ENCODE results near the gene IQGAP3. TPM values are rescaled to one million over a fixed set of nuclear protein-coding genes. Genes with fewer than 3 reads are reported as not detected.

IQGAP3 gene
- total and polyA plus RNA-seq, 12 donors, result 0.07 to 3.8 (median 0.23) TPM

GRCh38 chr1:156492013-156492590 lies 80.3 kb downstream of the IQGAP3 start:
- 46 to 52% methylated on average over 6 of the region's 6 CpGs for WGBS, 2 donors
- ATAC-seq (no peak), DNase-seq (no peak)
- Histone ChIP-seq H3K4me3 (peak overlapping the region in 2 of 10 donors; percentile 9 to 37), H3K9me3 (no peaks in the 10 kb centered on the region), H3K27me3 (no peaks in the 10 kb centered on the region), H3K36me3 (peaks cover 0 to 31% (median 4%) of the 10 kb centered on the region in 9 donors), H3K4me1 (peaks cover 97 to 100% (median 100%) of the 10 kb centered on the region in 9 donors), H3K27ac (peak overlapping the region; percentile 46 to 100 (median 96))
- intact Hi-C loops (cut with DNase I), result loop anchor here in 1 of 10 donors (5.0 kb wide), 1 partner anchor 100 kb away; the partner anchor contains the start of gene NAXE
- TF ChIP-seq, protein P1, sequence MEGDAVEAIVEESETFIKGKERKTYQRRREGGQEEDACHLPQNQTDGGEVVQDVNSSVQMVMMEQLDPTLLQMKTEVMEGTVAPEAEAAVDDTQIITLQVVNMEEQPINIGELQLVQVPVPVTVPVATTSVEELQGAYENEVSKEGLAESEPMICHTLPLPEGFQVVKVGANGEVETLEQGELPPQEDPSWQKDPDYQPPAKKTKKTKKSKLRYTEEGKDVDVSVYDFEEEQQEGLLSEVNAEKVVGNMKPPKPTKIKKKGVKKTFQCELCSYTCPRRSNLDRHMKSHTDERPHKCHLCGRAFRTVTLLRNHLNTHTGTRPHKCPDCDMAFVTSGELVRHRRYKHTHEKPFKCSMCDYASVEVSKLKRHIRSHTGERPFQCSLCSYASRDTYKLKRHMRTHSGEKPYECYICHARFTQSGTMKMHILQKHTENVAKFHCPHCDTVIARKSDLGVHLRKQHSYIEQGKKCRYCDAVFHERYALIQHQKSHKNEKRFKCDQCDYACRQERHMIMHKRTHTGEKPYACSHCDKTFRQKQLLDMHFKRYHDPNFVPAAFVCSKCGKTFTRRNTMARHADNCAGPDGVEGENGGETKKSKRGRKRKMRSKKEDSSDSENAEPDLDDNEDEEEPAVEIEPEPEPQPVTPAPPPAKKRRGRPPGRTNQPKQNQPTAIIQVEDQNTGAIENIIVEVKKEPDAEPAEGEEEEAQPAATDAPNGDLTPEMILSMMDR (IDR thresholded peaks at IDR 0.05), result no peak

DNA sequence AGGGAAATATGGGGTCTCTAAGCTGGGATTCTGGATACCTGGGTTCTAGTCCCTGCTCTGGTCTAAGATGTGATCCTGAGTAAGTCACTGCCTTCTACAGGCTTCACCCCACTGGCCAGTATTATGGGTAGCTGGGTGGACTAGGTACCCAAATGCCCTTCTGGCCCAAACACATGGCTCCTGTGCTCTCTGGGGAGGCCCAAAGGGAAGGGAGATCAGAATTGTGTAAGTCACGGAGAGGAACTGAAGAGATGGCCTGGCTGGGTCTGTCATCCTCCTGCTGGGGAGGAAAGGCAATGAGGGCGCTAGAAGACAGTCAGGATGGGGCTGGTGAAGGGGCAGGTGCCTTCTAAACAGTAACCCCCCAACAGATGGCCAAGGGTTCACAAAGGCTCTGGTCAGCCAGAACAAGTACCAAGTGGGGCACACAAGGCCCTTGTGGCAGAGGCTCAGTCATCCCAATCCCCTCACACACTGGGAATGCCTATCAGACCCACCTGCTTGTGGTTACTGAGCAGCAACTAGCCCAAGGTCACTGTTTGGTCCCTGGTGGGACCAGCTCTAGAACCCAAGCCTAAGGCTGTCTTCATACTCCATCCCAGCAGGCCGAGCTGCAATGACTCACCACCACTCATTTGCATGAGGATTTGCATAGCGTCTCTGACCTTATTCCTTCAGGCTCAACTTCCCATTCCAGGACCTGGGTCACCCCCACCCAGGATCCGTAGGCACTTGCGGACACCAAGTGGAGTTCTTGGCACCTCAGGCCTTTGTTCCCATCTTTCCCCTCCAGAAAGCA lies 81.0 kb downstream of the IQGAP3 start:
- WGBS, 2 donors, result 62% methylated on average over 6 of the region's 6 CpGs
- peak overlapping the region; percentile 80 to 100 (median 97) for H3K27ac ChIP-seq
- intact Hi-C loops (cut with DNase I), result loop anchor here in 1 of 10 donors (5.0 kb wide), 1 partner anchor 101 kb away; the partner anchor contains the start of gene NAXE
- H3K9me3 ChIP-seq, result no peaks in the 10 kb centered on the region
- H3K4me1 ChIP-seq, result peaks cover 90 to 100% (median 99%) of the 10 kb centered on the region in 9 donors
- ATAC-seq (no peak), DNase-seq (no peak)
- H3K27me3 ChIP-seq, result no peaks in the 10 kb centered on the region
- TF ChIP-seq, protein P1 (IDR thresholded peaks at IDR 0.05), result no peak
- peaks cover 0 to 35% (median 4%) of the 10 kb centered on the region in 9 donors for H3K36me3 ChIP-seq
- peak overlapping the region in 6 of 10 donors; percentile 6 to 37 (median 36) for H3K4me3 ChIP-seq

DNA sequence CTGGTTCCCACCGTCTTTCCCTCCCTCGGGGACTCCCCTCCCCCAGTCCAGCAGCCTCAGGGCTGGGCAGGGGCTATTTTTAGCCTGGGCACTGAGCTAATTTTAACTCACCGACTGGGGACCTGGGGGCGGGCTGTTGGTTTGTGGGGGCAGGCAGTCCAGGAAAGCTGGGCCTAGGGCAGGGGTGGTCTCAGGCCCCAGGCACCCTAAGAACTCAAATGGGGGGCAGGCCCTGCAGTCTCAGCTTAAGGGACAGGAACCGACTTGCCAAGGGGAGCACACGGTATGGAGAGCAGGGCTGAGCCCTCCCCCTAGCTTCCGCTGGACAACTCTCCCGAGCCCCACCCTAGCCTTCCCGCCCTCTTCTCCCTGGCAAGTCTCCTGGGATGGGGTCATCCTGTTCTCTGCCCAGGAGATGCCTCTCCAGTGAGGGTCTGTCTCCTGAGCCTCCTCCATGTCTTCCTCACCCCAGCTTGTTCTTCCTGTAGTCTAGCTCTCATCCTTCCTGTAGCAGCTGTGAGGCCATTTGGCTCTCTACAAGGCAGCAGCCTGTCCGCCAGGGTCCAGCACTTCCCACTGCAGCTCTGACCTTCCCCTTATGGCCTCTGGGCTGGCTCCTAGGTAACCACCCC lies 81.8 kb downstream of the IQGAP3 start:
- DNase-seq (peak; percentile 63 to 82), ATAC-seq (peak; percentile 61 to 84 (median 80))
- intact Hi-C loops (cut with DNase I), result loop anchor here in 1 of 10 donors (5.0 kb wide), 1 partner anchor 102 kb away; the partner anchor contains the start of gene NAXE
- Histone ChIP-seq H3K4me3 (peak overlapping the region in 9 of 10 donors; percentile 6 to 39 (median 35)), H3K4me1 (peaks cover 81 to 100% (median 99%) of the 10 kb centered on the region in 9 donors), H3K27me3 (no peaks in the 10 kb centered on the region), H3K9me3 (no peaks in the 10 kb centered on the region), H3K27ac (peak overlapping the region; percentile 80 to 100 (median 97)), H3K36me3 (peaks cover 0 to 43% (median 4%) of the 10 kb centered on the region in 9 donors)
- WGBS, 2 donors, result 0 to 8% methylated on average over 10 of the region's 10 CpGs
- TF ChIP-seq, protein P1 (IDR thresholded peaks at IDR 0.05), result peak in 4 of 9 donors; percentile 29 to 42 (median 30)

DNA sequence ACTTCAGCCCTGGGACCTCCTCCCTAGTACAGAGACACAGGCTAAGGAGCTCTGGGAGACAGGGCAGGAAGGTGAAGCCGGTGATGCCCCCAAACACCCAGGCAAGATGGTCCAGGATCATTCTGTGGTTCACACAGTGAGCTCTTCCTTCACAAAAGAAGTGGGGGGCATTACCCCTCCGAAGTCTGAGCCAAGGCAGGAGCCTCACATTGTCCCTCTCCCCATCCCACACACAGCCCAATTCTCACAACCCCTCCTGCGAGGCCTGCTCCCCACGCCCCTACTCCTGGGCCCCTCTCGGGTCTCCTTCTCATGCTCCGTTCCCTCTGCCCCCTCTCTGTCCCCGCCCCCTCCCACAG lies 82.5 kb downstream of the IQGAP3 start:
- intact Hi-C loops (cut with DNase I), result loop anchor here in 3 of 10 donors (5.0 to 10.0 kb wide), 3 partner anchors 102 to 115 kb away; partner anchors contain the start of genes NAXE (in 2 of the 3) and GPATCH4 (in 1 of the 3)
- TF ChIP-seq, protein P1 (IDR thresholded peaks at IDR 0.05), result no peak
- Histone ChIP-seq H3K27me3 (no peaks in the 10 kb centered on the region), H3K9me3 (no peaks in the 10 kb centered on the region), H3K4me3 (peak overlapping the region in 9 of 10 donors; percentile 6 to 39 (median 35)), H3K27ac (peak overlapping the region; percentile 80 to 100 (median 97)), H3K36me3 (peaks cover 0 to 37% (median 3%) of the 10 kb centered on the region in 9 donors), H3K4me1 (peaks cover 80 to 100% (median 99%) of the 10 kb centered on the region in 9 donors)
- ATAC-seq (peak in 2 of 8 donors; percentile 1 to 8), DNase-seq (no peak)
- WGBS, 2 donors, result 17 to 25% methylated on average over 7 of the region's 7 CpGs
